ENCODE measurements around the gene C1QTNF5.

GRCh38 chr11:119319700-119320239 is 20.9 kb downstream of the C1QTNF5 start:
- no peak for TF ChIP-seq JUND (IDR thresholded peaks at IDR 0.05)
- TF ChIP-seq CTCF (IDR thresholded peaks at IDR 0.05 in 2 of 3, conservative IDR thresholded peaks at IDR 0.05 in 1 of 3; ENCODE audit: borderline replicate concordance in 1 of 3, insufficient read depth in 1 of 3, low read depth in 2 of 3, low read length in 2 of 3) = no peak
